Spleen (tissue), 11 donors: ENCODE measurements around the gene PVR. TPM values are rescaled to one million over a fixed set of nuclear protein-coding genes. Genes with fewer than 3 reads are reported as not detected.
"Not testable (repeated sequence)": the region's sequence is repeated elsewhere in the genome, so short reads cannot be mapped to it uniquely, and the experiment has no call there.

Experiments used
- DNase-seq: peaks from one replicate; pipeline ENCODE4 v3.0.0-alpha.2; 2020
- H3K27ac ChIP-seq, 8 donors: fragments of 200-600 bp; sonication (generic) in 7 of 8; 1 replicate in 4 of 8; 2 replicates in 4 of 8; pipeline versions ENCODE4 v1.5.0 to v1.8.0; 2016 to 2021; ENCODE audit warnings: inconsistent platforms in 4 of 8, mild to moderate bottlenecking in 4 of 8, moderate library complexity in 1 of 8
- H3K27me3 ChIP-seq, 7 donors: fragments of 200-600 bp; sonication (generic) in 6 of 7; replicated peaks in 1 of 7; 1 replicate in 4 of 7; 2 replicates in 3 of 7; pipeline versions ENCODE4 v1.5.0 to v1.8.0; 2016 to 2021; ENCODE audit warnings: inconsistent platforms in 3 of 7, mild to moderate bottlenecking in 1 of 7
- H3K36me3 ChIP-seq, 6 donors: fragments of 200-600 bp; sonication (generic) in 5 of 6; 1 replicate in 4 of 6; 2 replicates in 2 of 6; pipeline versions ENCODE4 v1.5.0 to v1.8.0; 2016 to 2021; ENCODE audit warnings: inconsistent platforms in 2 of 6
- H3K4me1 ChIP-seq, 6 donors: fragments of 200-600 bp; sonication (generic) in 5 of 6; 1 replicate in 3 of 6; 2 replicates in 3 of 6; pipeline versions ENCODE4 v1.5.0 to v1.8.0; 2016 to 2021; ENCODE audit warnings: inconsistent platforms in 3 of 6
- H3K4me3 ChIP-seq, 8 donors: fragments of 200-600 bp; sonication (generic) in 7 of 8; 1 replicate in 4 of 8; 2 replicates in 4 of 8; pipeline versions ENCODE4 v1.5.0 to v1.8.0; 2016 to 2021; ENCODE audit warnings: inconsistent platforms in 4 of 8, mild to moderate bottlenecking in 4 of 8, moderate library complexity in 2 of 8
- H3K9me3 ChIP-seq, 8 donors: fragments of 200-600 bp; sonication (generic) in 7 of 8; 1 replicate in 4 of 8; 2 replicates in 4 of 8; pipeline versions ENCODE4 v1.5.0 to v1.8.0; 2016 to 2021; ENCODE audit warnings: inconsistent platforms in 4 of 8
- CTCF ChIP-seq, 11 experiments: fragments of 200-600 bp in 7 of 11; fragments of 450-650 bp in 4 of 11; sonication (generic) in 4 of 11; IDR thresholded peaks in 8 of 11; conservative IDR thresholded peaks in 3 of 11; 1 replicate in 7 of 11; 2 replicates in 4 of 11; pipeline versions ENCODE4 v1.4.0 to v1.8.0; 2016 to 2021; ENCODE audit warnings: antibody characterized with exemption in 11 of 11, inconsistent platforms in 4 of 11, mild to moderate bottlenecking in 1 of 11
- POLR2A ChIP-seq, 3 donors: fragments of 450-650 bp; IDR thresholded peaks; one replicate each; pipeline ENCODE4 v1.5.1; 2017; ENCODE audit warnings: antibody characterized with exemption in 3 of 3, mild to moderate bottlenecking in 1 of 3
- POLR2AphosphoS5 ChIP-seq, 3 donors: sonication (generic); formaldehyde crosslinking; IDR thresholded peaks; one replicate each; pipeline ENCODE4 v1.5.1; 2017; ENCODE audit warnings: antibody characterized with exemption in 3 of 3
- WGBS, 5 donors: extraction: QIAGEN DNeasy Blood & Tissue Kit in 3 of 5; methylation state at CpG; one replicate each; pipeline versions ENCODE4 v1.1.5 to v1.1.7; 2013 to 2018; 5-methylcytosine and 5-hydroxymethylcytosine counted together
- intact Hi-C: fragments of 100-400 bp; cut with DNase I; formaldehyde crosslinking; loops from one replicate; pipeline ENCODE4 v1.15.0; 2023; ENCODE audit warnings: low total_unique reads
- polyA plus RNA-seq, 3 donors: library from polyadenylated mRNA; stranded (reverse); fragments of 200-250 nt; gene quantifications; one replicate each; pipeline ENCODE4 v1.2.1, GENCODE V29; 2013
- total RNA-seq, 7 donors: library from RNA; depleted of rRNA in 3 of 7; stranded (reverse); fragments of >200 nt in 3 of 7; fragmentation: NEBNext Ultra II Directional in 4 of 7; extraction: Animal tissue kit (Norgen Biotek cat#: 25700) in 4 of 7; gene quantifications; one replicate each; pipeline versions ENCODE4 v1.1.0 to v1.2.1, GENCODE V29; 2016 to 2021
- donor health status: healthy with polysubstance abuse.
- donor health status: DM: no; HTN: no; CAD: no; lungs with moderate emphysema.
- donor health status: DM: no; HTN: no; CAD: no.
- donor health status: Bipolar disorder and iron deficiency.
- donor health status: healthy.
- donor health status: DM: no; HTN: no; CAD: no.
- donor health status: DM: yes; HTN: yes; CAD: no.

Gene PVR
- total and polyA plus RNA-seq, 10 donors = 2.0 to 18.4 (median 12.8) TPM

DNA sequence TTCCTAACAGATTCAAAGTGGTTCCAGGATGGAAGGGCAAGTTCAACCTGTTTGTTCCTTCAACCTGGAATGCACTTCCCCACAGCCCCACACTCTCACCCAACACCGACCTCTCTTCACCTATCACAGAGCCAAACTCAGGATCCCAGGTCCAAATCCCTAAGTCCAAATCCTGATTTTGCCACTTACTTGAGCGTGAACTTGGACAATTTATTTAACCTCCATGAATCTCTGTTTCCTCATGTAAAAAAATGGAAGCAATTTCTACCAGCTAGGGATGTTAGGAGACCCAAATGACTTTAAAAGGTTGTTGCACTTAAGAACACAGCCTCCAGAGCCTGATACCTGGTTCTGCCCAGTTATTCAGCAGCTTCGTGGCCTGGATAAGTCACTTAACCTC is 35.8 kb upstream of the PVR start:
- Histone ChIP-seq H3K4me3 (no peak overlapping the region), H3K9me3 (no peaks in the 10 kb centered on the region), H3K4me1 (peaks cover 0 to 28% (median 11%) of the 10 kb centered on the region in 6 donors), H3K27me3 (peaks cover 0 to 3% (median 0%) of the 10 kb centered on the region in 7 donors), H3K36me3 (no peaks in the 10 kb centered on the region), H3K27ac (no peak overlapping the region)
- intact Hi-C loops = no loop called here
- TF ChIP-seq POLR2A (IDR thresholded peaks at IDR 0.05) = no peak
- no peak for TF ChIP-seq CTCF (IDR thresholded peaks at IDR 0.05 in 8 of 11, conservative IDR thresholded peaks at IDR 0.05 in 3 of 11)
- no peak for TF ChIP-seq POLR2AphosphoS5 (IDR thresholded peaks at IDR 0.05)
- DNase-seq = no peak
- 55 to 76% (median 71%) methylated on average over 3 of the region's 3 CpGs for WGBS, 5 donors

DNA sequence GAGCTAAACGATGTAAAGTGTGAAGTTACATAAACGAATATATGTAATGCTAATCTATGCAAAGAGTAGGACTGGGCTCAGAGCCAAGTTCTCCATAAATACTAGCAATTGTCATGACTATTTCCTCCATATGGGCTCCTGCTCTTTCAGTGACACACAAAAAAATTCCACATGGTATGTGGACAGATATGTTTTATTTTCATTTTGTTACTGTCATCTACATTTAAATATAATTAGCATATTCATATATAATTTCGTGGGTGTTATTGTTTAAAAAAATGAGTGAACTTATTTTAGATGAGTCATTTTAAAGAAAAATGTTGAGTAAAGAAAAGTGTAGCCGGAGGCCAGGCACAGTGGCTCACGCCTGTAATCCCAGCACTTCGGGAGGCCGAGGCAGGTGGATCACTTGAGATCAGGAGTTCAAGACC is 35.3 kb upstream of the PVR start:
- TF ChIP-seq CTCF (IDR thresholded peaks at IDR 0.05 in 8 of 11, conservative IDR thresholded peaks at IDR 0.05 in 3 of 11) = no peak
- TF ChIP-seq POLR2A (IDR thresholded peaks at IDR 0.05) = no peak
- no peak for TF ChIP-seq POLR2AphosphoS5 (IDR thresholded peaks at IDR 0.05)
- 53 to 61% (median 55%) methylated on average over 7 of the region's 7 CpGs for WGBS, 5 donors
- Histone ChIP-seq H3K4me1 (peaks cover 0 to 23% (median 9%) of the 10 kb centered on the region in 6 donors), H3K27ac (no peak overlapping the region), H3K9me3 (no peaks in the 10 kb centered on the region), H3K4me3 (no peak overlapping the region), H3K36me3 (no peaks in the 10 kb centered on the region), H3K27me3 (peaks cover 0 to 3% (median 0%) of the 10 kb centered on the region in 7 donors)
- intact Hi-C loops = no loop called here
- no peak for DNase-seq

DNA sequence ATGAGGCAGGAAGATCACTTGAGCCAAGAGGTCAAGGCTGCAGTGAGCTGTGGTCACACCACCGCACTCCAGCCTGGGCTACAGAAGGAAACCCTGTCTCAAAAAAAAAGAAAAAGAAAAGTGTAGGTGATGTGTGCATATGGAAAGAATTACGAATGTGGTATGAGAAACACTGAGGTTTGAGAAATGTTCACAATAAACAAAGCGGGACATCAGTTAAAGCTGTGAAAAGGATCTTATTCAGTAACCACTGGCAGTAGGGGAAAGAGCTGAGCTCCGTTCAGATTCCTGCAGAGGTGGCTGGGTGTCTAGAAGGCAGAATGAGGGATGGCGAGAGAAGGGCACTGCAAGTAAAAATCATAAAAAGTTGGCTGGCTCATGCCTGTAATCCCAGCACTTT is 34.5 kb upstream of the PVR start:
- no peak for TF ChIP-seq CTCF (IDR thresholded peaks at IDR 0.05 in 8 of 11, conservative IDR thresholded peaks at IDR 0.05 in 3 of 11)
- TF ChIP-seq POLR2AphosphoS5 (IDR thresholded peaks at IDR 0.05) = no peak
- TF ChIP-seq POLR2A (IDR thresholded peaks at IDR 0.05) = no peak

GRCh38 chr19:44610497-44610896 is 33.2 kb upstream of the PVR start:
- WGBS, 5 donors = 40 to 92% (median 87%) methylated on average over 5 of the region's 5 CpGs
- intact Hi-C loops, H3K4me3 ChIP-seq, H3K27ac ChIP-seq, DNase-seq, H3K27me3 ChIP-seq, H3K36me3 ChIP-seq, H3K9me3 ChIP-seq: not testable (repeated sequence)
- H3K4me1 ChIP-seq = peaks cover 0 to 20% (median 8%) of the 10 kb centered on the region in 6 donors

More for the DNA sequence above, 34.5 kb upstream of the PVR start:
- peaks cover 0 to 20% (median 8%) of the 10 kb centered on the region in 6 donors for H3K4me1 ChIP-seq
- H3K9me3 ChIP-seq = no peaks in the 10 kb centered on the region
- no peak overlapping the region for H3K4me3 ChIP-seq
- WGBS, 5 donors = 85 to 90% (median 86%) methylated on average over 5 of the region's 5 CpGs
- no peaks in the 10 kb centered on the region for H3K36me3 ChIP-seq
- intact Hi-C loops = no loop called here
- H3K27me3 ChIP-seq = peaks cover 0 to 3% (median 0%) of the 10 kb centered on the region in 7 donors
- DNase-seq = no peak
- H3K27ac ChIP-seq = no peak overlapping the region
